K562 (cell line): ENCODE results near the gene CECR2. TPM values are rescaled to one million over a fixed set of nuclear protein-coding genes. Genes with fewer than 3 reads are reported as not detected.

Experiments
- ATAC-seq: fragments of 200-7000 bp; cut with Tn5 transposase; 3 replicates; pipeline ENCODE4 v1.9.1; 2020; ENCODE audit warnings: moderate library complexity
- BruUV-seq: library from RNA; stranded (reverse); fragments of 400-500 nt; replicated peaks from 2 replicates; lab custom pipeline; 2021; lab: Mats Ljungman, UMichigan
- CTCF ChIA-PET: fragments of 300-600 bp; formaldehyde crosslinking; extraction: SDS; loops from one replicate; lab custom pipeline; 2021; ENCODE audit warnings: low intra/inter-chr PET ratio; lab: Yijun Ruan, JAX
- POLR2A ChIA-PET: fragments of 300-600, 350-650 bp; sonication (Branson Sonifier 250); formaldehyde crosslinking; extraction: SDS; loops from one replicate; lab custom pipeline; 2021; ENCODE audit warnings: antibody characterized with exemption, inconsistent platforms; lab: Yijun Ruan, JAX
- DNase-seq, 4 experiments: peaks; one replicate each; pipeline versions ENCODE4 v3.0.0 to v3.0.0-alpha.2; 2011 to 2018; ENCODE audit warnings: low spot score in 3 of 4, mixed read lengths in 3 of 4; ENCODE audit errors: extremely low read depth in 1 of 4
- FAIRE-seq: peaks from 2 replicates; lab custom pipeline; 2011; peaks lifted over from hg19 to GRCh38; lab: Jason Lieb, UNC
- H2AFZ ChIP-seq: 2 replicates; pipeline ENCODE4 v1.6.0; 2011; ENCODE audit warnings: low read depth, low read length, control low read depth, inconsistent platforms
- H3K27ac ChIP-seq: fragments of 200-600 bp; 3 replicates; pipeline ENCODE4 v1.8.0; 2011; ENCODE audit warnings: low read depth, mild to moderate bottlenecking, control low read depth, inconsistent platforms, low read length, moderate library complexity, mixed read lengths; ENCODE audit errors: extremely low read depth
- H3K27me3 ChIP-seq, 2 experiments: fragments of 300-600 bp in 1 of 2; 2 replicates in 1 of 2; 3 replicates in 1 of 2; pipeline versions ENCODE4 v1.6.0 to v1.8.0; 2011; ENCODE audit warnings: inconsistent platforms in 2 of 2, low read length in 2 of 2, mild to moderate bottlenecking in 1 of 2, mixed read lengths in 1 of 2, moderate library complexity in 1 of 2; ENCODE audit not compliant: control insufficient read depth in 2 of 2, insufficient read depth in 2 of 2
- H3K36me3 ChIP-seq: fragments of 300-600 bp; 3 replicates; pipeline ENCODE4 v1.8.0; 2011; ENCODE audit warnings: mild to moderate bottlenecking, low read length, inconsistent platforms; ENCODE audit not compliant: control insufficient read depth, insufficient read depth
- H3K4me1 ChIP-seq, 2 experiments: fragments of 200-600 bp in 1 of 2; replicated peaks in 1 of 2; 2 replicates in 1 of 2; 3 replicates in 1 of 2; pipeline versions ENCODE4 v1.5.1 to v1.8.0; 2011; ENCODE audit warnings: inconsistent platforms in 2 of 2, low read length in 2 of 2, mild to moderate bottlenecking in 1 of 2, mixed read lengths in 1 of 2, moderate library complexity in 1 of 2; ENCODE audit not compliant: control insufficient read depth in 2 of 2, insufficient read depth in 2 of 2
- H3K4me2 ChIP-seq: 2 replicates; pipeline ENCODE4 v1.6.1; 2011; ENCODE audit warnings: low read length, control low read depth, inconsistent platforms, mixed read lengths; ENCODE audit not compliant: insufficient read depth
- H3K4me3 ChIP-seq: fragments of 200-600 bp; sonication (generic), shearing (Covaris generic); 2 replicates; pipeline ENCODE4 v1.5.1; 2016; ENCODE audit warnings: control low read depth, inconsistent platforms
- H3K79me2 ChIP-seq: fragments of 200-600 bp; 3 replicates; pipeline ENCODE4 v1.8.0; 2011; ENCODE audit warnings: low read length, inconsistent platforms; ENCODE audit not compliant: control insufficient read depth, insufficient read depth
- H3K9ac ChIP-seq, 2 experiments: 2 replicates each; pipeline versions ENCODE4 v1.6.0 to v1.6.1; 2011; ENCODE audit warnings: low read depth in 2 of 2, low read length in 2 of 2, control low read depth in 1 of 2, inconsistent platforms in 1 of 2, mild to moderate bottlenecking in 1 of 2, mixed read lengths in 1 of 2; ENCODE audit not compliant: insufficient read depth in 1 of 2
- H3K9me1 ChIP-seq: one replicate; pipeline ENCODE4 v1.6.0; 2011; ENCODE audit warnings: inconsistent platforms, mild to moderate bottlenecking, low read length, moderate library complexity; ENCODE audit not compliant: control insufficient read depth, insufficient read depth
- H3K9me3 ChIP-seq: replicated peaks from 2 replicates; pipeline ENCODE4 v1.5.1; 2011; ENCODE audit warnings: low read depth, low read length, inconsistent platforms; ENCODE audit not compliant: control insufficient read depth, insufficient read depth
- H4K20me1 ChIP-seq: replicated peaks from 2 replicates; pipeline ENCODE4 v1.6.1; 2011; ENCODE audit warnings: low read length, inconsistent platforms, mixed read lengths; ENCODE audit not compliant: control insufficient read depth, insufficient read depth
- ESRRB ChIP-seq: fragments of 250-450 bp; sonication (Bioruptor Pico); IDR thresholded peaks from 2 replicates; pipeline ENCODE4 v1.5.0; 2020; ENCODE audit warnings: mild to moderate bottlenecking, moderate library complexity, borderline replicate concordance
- ETV1 ChIP-seq: fragments of 450-650 bp; conservative IDR thresholded peaks from 2 replicates; pipeline ENCODE4 v1.6.1; 2016; ENCODE audit warnings: missing genetic modification characterization, control low read depth, low read depth, missing compliant biosample characterization
- HMG20A ChIP-seq: fragments of 450-650 bp; formaldehyde crosslinking; conservative IDR thresholded peaks from 2 replicates; pipeline ENCODE4 v1.4.0; 2020; ENCODE audit warnings: mild to moderate bottlenecking, mixed read lengths
- NFIC ChIP-seq: fragments of 450-650 bp; IDR thresholded peaks from 2 replicates; pipeline ENCODE4 v1.6.1; 2017; ENCODE audit warnings: mild to moderate bottlenecking, inconsistent platforms
- RBM17 ChIP-seq: fragments of 200-400 bp; formaldehyde crosslinking; IDR thresholded peaks from 2 replicates; pipeline ENCODE4 v1.6.1; 2017; ENCODE audit warnings: low read depth, mild to moderate bottlenecking, low read length, borderline replicate concordance
- XRCC4 ChIP-seq: IDR thresholded peaks from one replicate; pipeline ENCODE4 v1.6.1; 2011; ENCODE audit not compliant: insufficient read depth, insufficient read length; ENCODE audit errors: extremely low read depth
- ZC3H11A ChIP-seq: IDR thresholded peaks from 2 replicates; pipeline ENCODE4 v1.6.1; 2012; ENCODE audit warnings: low read depth, low read length, improper control_type of control experiment
- ZC3H8 ChIP-seq: fragments of 450-650 bp; IDR thresholded peaks from 2 replicates; pipeline ENCODE4 v1.6.1; 2017
- ZNF384 ChIP-seq: IDR thresholded peaks from 2 replicates; pipeline ENCODE4 v1.6.1; 2012; ENCODE audit warnings: low read depth, low read length, improper control_type of control experiment
- WGBS: fragments of 100-300 bp; shearing (Covaris generic); methylation state at CpG from one replicate; pipeline ENCODE4 v1.1.6; 2016; ENCODE audit warnings: low coverage, mixed read lengths; ENCODE audit not compliant: insufficient coverage; ENCODE audit errors: missing lambda C conversion rate; 5-methylcytosine and 5-hydroxymethylcytosine counted together
- in situ Hi-C: fragments of 300-500 bp; cut with MboI; formaldehyde crosslinking; loops from 4 replicates; pipeline ENCODE4 v1.15.0; 2018; ENCODE audit warnings: inconsistent platforms, mixed read lengths
- intact Hi-C: fragments of 100-400 bp; cut with micrococcal nuclease; formaldehyde crosslinking; loops from 2 replicates; pipeline ENCODE4 v1.14.2; 2022
- polyA plus RNA-seq, 8 experiments: library from polyadenylated mRNA; depleted of rRNA in 4 of 8; stranded (reverse) in 5 of 8; unstranded in 3 of 8; fragments of >200 nt; fragmentation: Nextera tagmentation in 2 of 8; fragmentation: Illumina TruSeq in 1 of 8; extraction: Ambion mirVana in 2 of 8; extraction: Trizol in 1 of 8; gene quantifications; 2 replicates each; pipeline versions ENCODE4 v1.2.1 to v1.2.3, GENCODE V29; 2011 to 2014; ENCODE audit warnings: inconsistent platforms in 1 of 8, missing spikeins in 1 of 8
- total RNA-seq, 7 experiments: library from RNA; depleted of rRNA in 6 of 7; stranded (reverse); fragments of >200 nt in 6 of 7; fragmentation: Illumina TruSeq in 2 of 7; extraction: Trizol in 2 of 7; gene quantifications; 2 replicates each; pipeline versions ENCODE4 v1.2.1 to v1.2.3, GENCODE V29; 2011 to 2021; ENCODE audit warnings: low replicate concordance in 1 of 7

Gene CECR2
- total and polyA plus RNA-seq, 9 of the 15 experiments (the other 6 are each of a cell fraction or from before 2014, with no cell fraction given): 0.01 to 1.00 (median 0.27) TPM

DNA sequence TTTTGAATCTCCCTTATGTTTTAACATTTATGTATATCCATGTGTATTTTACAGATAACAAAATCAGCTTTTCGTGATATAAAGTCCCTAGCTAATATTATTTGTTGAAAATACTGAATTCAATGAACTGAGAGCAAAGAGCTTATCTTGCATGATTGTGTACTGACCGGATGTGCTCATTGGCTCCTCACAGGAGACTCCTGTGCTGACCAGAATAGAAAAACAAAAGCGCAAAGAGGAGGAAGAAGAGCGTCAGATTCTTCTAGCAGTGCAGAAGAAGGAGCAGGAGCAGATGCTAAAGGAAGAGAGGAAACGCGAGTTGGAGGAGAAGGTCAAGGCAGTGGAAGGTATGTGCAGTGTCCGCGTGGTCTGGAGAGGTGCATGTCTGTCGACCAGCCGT lies 154.7 kb downstream of the CECR2 start:
- FAIRE-seq: no peak
- CTCF ChIA-PET: no interaction called here

DNA sequence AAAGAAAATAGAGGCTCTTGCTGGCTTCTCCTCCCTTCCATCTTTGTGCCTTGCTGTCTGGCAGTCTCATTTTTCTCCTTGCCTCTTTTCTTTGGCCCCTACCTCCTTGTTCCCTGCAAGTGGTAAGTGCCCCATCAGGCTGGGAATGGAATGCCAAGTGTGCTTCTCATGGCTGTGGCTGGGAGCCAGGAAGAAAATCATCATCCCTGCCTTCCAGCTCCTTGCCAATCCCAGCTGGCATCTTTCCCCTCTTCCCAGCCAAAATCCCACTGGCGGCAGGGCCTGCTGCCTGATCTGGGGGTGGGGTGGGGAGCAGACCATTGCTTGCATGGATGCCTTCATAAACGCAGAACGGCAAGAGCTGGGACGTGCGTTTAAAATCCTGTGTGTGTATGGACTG lies 167.0 kb downstream of the CECR2 start:
- ChIA-PET CTCF (no interaction called here), POLR2A (interaction anchor here (1.3 kb wide), 1 partner anchor 9 kb away, joined by 9 read pairs; no protein-coding TSS in a partner anchor)
- no peaks in the 10 kb centered on the region for H3K9me3 ChIP-seq
- intact Hi-C loops (no loop called here), in situ Hi-C loops (no loop called here)
- TF ChIP-seq ESRRB (CRISPR knock-in tag) (no peak), HMG20A (CRISPR knock-in tag) (no peak), ZC3H11A (no peak), RBM17 (no peak), NFIC (no peak), ZNF384 (no peak), ZC3H8 (no peak)
- 10% methylated on average over 5 of the region's 5 CpGs for WGBS
- no TSS peak for BruUV-seq
- H3K4me3 ChIP-seq: no peak overlapping the region
- no peaks in the 10 kb centered on the region for H3K4me1 ChIP-seq
- H3K36me3 ChIP-seq: no peaks in the 10 kb centered on the region
- no peak overlapping the region for H3K9ac ChIP-seq
- ATAC-seq (no peak), DNase-seq (no peak), FAIRE-seq (no peak)
- peaks cover 19 to 27% of the 10 kb centered on the region in 2 experiments for H3K27me3 ChIP-seq
- H3K27ac ChIP-seq: no peak overlapping the region
- no peaks in the 10 kb centered on the region for H3K9me1 ChIP-seq
- no peak overlapping the region for H2AFZ ChIP-seq
- no peak overlapping the region for H3K4me2 ChIP-seq
- H3K79me2 ChIP-seq: no peaks in the 10 kb centered on the region
- no peaks in the 10 kb centered on the region for H4K20me1 ChIP-seq

More for the DNA sequence above, 154.7 kb downstream of the CECR2 start:
- H3K27ac ChIP-seq: no peak overlapping the region
- H3K36me3 ChIP-seq: no peaks in the 10 kb centered on the region
- 12% methylated on average over 10 of the region's 10 CpGs for WGBS
- intact Hi-C loops: no loop called here
- peaks cover 16 to 24% of the 10 kb centered on the region in 2 experiments for H3K27me3 ChIP-seq
- no peak for DNase-seq
- no peak for TF ChIP-seq XRCC4
- 0 out of 2 replicates have a peak, but pooled peaks have one; percentile 21 for TF ChIP-seq ETV1 (tag)
- TF ChIP-seq, all 486 proteins: peak for 1
- Histone ChIP-seq H3K9ac (no peak overlapping the region), H3K9me1 (no peaks in the 10 kb centered on the region), H3K4me3 (no peak overlapping the region), H3K4me2 (no peak overlapping the region), H3K4me1 (peaks cover 2% of the 10 kb centered on the region in 2 experiments; a peak in 3 of 5 replicates), H3K79me2 (no peaks in the 10 kb centered on the region), H2AFZ (0 out of 2 replicates have a peak overlapping the region, but pooled peaks have one; percentile 1), H3K9me3 (no peaks in the 10 kb centered on the region), H4K20me1 (no peaks in the 10 kb centered on the region)
- no TSS peak for BruUV-seq
- in situ Hi-C loops: no loop called here
- POLR2A ChIA-PET: interaction anchor here (0.7 to 1.2 kb wide), 2 partner anchors 32 to 58 kb away, joined by 3 read pairs; no protein-coding TSS in a partner anchor
- peak; percentile 26; the same call in 2 of the 3 replicates for ATAC-seq
